Activated effector memory CD4-positive, alpha-beta T cell treated with Interleukin-2 at 50 U/mL for 16 hours (primary cell): ENCODE results near the gene SYCE1.

ENCODE experiments used
- DNase-seq: peaks from one replicate; pipeline ENCODE4 v3.0.0-alpha.2; 2020

The SYCE1 gene

DNA sequence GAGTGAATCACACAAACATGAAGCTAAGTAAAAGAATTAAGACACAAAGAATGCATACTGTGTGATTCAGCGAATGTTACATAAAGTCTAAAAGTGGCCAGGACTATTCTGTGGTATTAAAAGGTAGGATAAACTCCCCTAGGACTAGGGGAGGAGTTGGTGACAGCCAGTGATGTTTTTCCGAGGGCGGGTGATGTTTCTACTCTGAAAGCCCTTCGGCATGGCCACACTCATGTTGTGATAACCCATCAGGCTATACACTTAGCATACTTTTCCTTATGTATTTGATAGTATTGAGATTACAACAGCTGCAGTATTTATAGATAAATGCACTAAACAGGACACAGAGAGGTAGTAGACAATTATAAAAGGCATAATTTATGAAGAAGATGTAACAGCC is 54.0 kb downstream of the SYCE1 start:
- DNase-seq, result no peak

- DNase-seq, result no peak
Measured at GRCh38 chr10:133509700-133510099, 55.7 kb downstream of the SYCE1 start.
